Urinary bladder (tissue), 4 donors: ENCODE results near the gene TBRG4. TPM values are rescaled to one million over a fixed set of nuclear protein-coding genes. Genes with fewer than 3 reads are reported as not detected.

ENCODE experiments used
- DNase-seq: peaks from one replicate; pipeline ENCODE4 v3.0.0-alpha.2; 2015; ENCODE audit errors: extremely low spot score
- H3K27ac ChIP-seq: one replicate; pipeline ENCODE4 v1.5.1; 2013; ENCODE audit warnings: low read depth, mild to moderate bottlenecking, moderate library complexity
- H3K36me3 ChIP-seq: one replicate; pipeline ENCODE4 v1.6.1; 2013; ENCODE audit warnings: mild to moderate bottlenecking, moderate library complexity; ENCODE audit not compliant: insufficient read depth
- H3K4me1 ChIP-seq: one replicate; pipeline ENCODE4 v1.6.1; 2013; ENCODE audit warnings: mild to moderate bottlenecking, moderate library complexity; ENCODE audit not compliant: insufficient read depth
- H3K4me3 ChIP-seq: one replicate; pipeline ENCODE4 v1.5.1; 2013; ENCODE audit warnings: low read depth, low read length
- WGBS: extraction: QIAGEN DNeasy Blood & Tissue Kit; methylation state at CpG from one replicate; pipeline ENCODE4 v1.1.7; 2013; 5-methylcytosine and 5-hydroxymethylcytosine counted together
- polyA plus RNA-seq: library from polyadenylated mRNA; stranded (reverse); fragments of 200-250 nt; gene quantifications from one replicate; pipeline ENCODE4 v1.2.3, GENCODE V29; 2013
- total RNA-seq: library from RNA; depleted of rRNA; stranded (reverse); fragments of >200 nt; gene quantifications from one replicate; pipeline ENCODE4 v1.2.3, GENCODE V29; 2014
- donor health status: healthy with polysubstance abuse.
- donor health status: healthy.

TBRG4 gene
- total and polyA plus RNA-seq, 2 donors = 41.6 to 56.5 TPM

DNA sequence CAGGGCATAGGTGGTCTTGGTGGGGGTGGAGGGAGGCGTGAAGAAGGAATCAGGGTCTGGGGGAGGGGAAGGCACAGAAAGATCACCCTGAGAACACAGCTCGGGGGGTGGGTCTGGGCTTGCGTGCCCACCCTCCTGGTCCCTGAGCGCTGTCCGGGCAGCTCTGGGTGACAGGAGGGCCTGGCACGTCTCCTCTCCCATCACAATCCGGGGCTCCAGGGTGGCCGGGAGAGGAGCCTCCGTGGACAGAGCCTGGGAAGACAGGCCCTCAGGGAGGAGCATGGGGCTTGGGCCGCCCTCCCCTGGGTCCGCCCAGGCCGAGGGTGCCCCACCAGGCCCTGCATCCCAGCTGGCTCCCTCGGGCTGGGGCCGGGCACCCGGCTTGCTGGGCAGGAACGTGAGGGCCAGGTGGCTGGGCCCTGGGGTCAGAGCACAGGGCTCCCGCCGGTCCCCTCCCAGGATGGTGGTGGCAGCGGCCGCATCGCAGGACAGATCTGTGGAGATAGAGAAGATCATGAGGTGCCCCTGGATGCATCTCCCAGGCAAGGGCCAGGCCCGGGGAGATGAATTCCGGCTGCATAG is 25.8 kb downstream of the TBRG4 start:
- Histone ChIP-seq H3K27ac (no peak overlapping the region), H3K4me3 (no peak overlapping the region), H3K4me1 (no peaks in the 10 kb centered on the region), H3K36me3 (no peaks in the 10 kb centered on the region)
- no peak for DNase-seq
- WGBS = 76% methylated on average over 23 of the region's 23 CpGs

GRCh38 chr7:45084901-45085618 is 26.4 kb downstream of the TBRG4 start:
- WGBS = 67% methylated on average over 24 of the region's 24 CpGs
- Histone ChIP-seq H3K4me1 (no peaks in the 10 kb centered on the region), H3K4me3 (no peak overlapping the region), H3K27ac (no peak overlapping the region), H3K36me3 (no peaks in the 10 kb centered on the region)
- DNase-seq = no peak

GRCh38 chr7:45084336-45084735 is 27.2 kb downstream of the TBRG4 start:
- Histone ChIP-seq H3K4me3 (no peak overlapping the region), H3K27ac (no peak overlapping the region), H3K36me3 (no peaks in the 10 kb centered on the region), H3K4me1 (no peaks in the 10 kb centered on the region)
- 72% methylated on average over 5 of the region's 5 CpGs for WGBS
- DNase-seq = no peak

DNA sequence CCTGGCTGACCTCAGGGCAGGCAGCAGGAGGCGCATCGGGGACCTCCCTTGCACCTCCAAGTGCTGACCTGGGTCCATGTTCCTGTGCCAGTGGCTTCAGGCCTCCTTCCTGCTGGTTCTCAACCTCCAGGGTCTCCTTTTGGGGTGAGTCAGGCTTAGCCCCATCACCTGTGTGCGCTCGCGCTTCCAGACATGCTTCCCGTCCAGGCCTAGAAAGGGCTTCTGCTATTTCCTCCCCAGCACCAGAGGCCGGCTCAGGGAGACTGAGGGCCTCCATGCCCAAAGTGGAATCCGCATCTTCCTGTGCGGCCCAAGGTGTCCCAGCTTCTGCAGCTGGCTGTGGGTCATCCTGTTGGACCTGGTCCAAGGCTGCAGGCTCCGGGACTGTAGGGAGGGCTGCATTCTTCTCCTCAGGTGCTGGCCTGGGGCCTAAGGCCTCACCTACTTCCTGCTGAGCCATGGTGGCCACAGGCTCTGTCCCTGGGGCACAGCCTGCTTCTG is 28.6 kb downstream of the TBRG4 start:
- no peak overlapping the region for H3K27ac ChIP-seq
- 78% methylated on average over 10 of the region's 10 CpGs for WGBS

DNA sequence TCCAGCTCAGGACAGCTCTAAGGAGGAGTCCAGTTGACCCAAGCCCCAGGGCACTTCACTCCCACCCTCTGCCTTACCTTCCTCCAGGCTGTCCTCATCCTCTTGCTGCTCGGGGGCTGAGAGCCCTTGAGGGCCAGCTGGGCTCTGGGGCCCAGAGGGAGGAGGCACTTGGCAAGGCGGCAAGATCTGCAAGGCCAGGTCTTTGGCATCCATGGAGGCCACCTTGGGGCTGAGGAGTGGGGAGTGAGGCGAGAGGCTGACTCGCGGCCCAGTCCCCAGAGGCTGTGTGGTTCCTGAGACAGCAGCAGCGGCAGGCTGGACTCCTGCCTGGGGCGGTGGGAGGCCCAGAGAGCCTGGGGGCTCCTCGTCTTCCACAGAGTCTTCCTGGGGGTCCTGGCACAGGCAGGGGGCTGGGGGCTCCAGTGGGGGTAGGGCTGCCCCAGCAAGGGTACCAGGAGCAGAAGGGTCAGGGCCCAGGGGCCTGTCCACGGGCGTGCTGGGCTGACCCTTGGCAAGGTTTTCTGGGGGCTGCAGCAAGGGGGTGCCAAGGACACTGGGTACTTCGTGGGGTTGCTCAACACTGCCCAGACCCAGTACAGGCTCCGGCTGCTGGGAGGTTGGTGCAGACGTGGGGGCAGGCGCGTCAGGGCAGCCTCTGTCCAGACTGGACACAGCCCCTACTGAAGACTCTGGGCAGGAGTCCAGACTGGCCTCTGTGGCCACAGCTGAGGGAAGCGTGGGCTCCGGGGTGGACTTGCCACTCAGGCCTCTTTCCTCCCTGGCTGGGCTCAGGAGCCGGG is 29.3 kb downstream of the TBRG4 start:
- WGBS = 74% methylated on average over 18 of the region's 18 CpGs
- no peak overlapping the region for H3K4me3 ChIP-seq
- H3K36me3 ChIP-seq = no peaks in the 10 kb centered on the region
- no peak for DNase-seq
- no peaks in the 10 kb centered on the region for H3K4me1 ChIP-seq
- H3K27ac ChIP-seq = no peak overlapping the region

More for the DNA sequence above, 28.6 kb downstream of the TBRG4 start:
- no peak overlapping the region for H3K4me3 ChIP-seq
- no peak for DNase-seq
- no peaks in the 10 kb centered on the region for H3K4me1 ChIP-seq
- H3K36me3 ChIP-seq = no peaks in the 10 kb centered on the region

- WGBS = 90% methylated on average over 9 of the region's 9 CpGs
- no peak overlapping the region for H3K4me3 ChIP-seq
- DNase-seq = no peak
- no peak overlapping the region for H3K27ac ChIP-seq
- no peaks in the 10 kb centered on the region for H3K36me3 ChIP-seq
- H3K4me1 ChIP-seq = no peaks in the 10 kb centered on the region
Measured at GRCh38 chr7:45081670-45081974, 29.9 kb downstream of the TBRG4 start.

- no peak overlapping the region for H3K27ac ChIP-seq
- no peaks in the 10 kb centered on the region for H3K4me1 ChIP-seq
- no peak overlapping the region for H3K4me3 ChIP-seq
- H3K36me3 ChIP-seq = peaks cover 1% of the 10 kb centered on the region
- DNase-seq = no peak
- 90% methylated on average over 14 of the region's 14 CpGs for WGBS
Measured at GRCh38 chr7:45080958-45081669, 30.4 kb downstream of the TBRG4 start.

- no peak overlapping the region for H3K27ac ChIP-seq
- DNase-seq = no peak
- 93% methylated on average over 17 of the region's 17 CpGs for WGBS
- peaks cover 2% of the 10 kb centered on the region for H3K36me3 ChIP-seq
- no peak overlapping the region for H3K4me3 ChIP-seq
- H3K4me1 ChIP-seq = no peaks in the 10 kb centered on the region
Measured at GRCh38 chr7:45080265-45080957, 31.1 kb downstream of the TBRG4 start.

DNA sequence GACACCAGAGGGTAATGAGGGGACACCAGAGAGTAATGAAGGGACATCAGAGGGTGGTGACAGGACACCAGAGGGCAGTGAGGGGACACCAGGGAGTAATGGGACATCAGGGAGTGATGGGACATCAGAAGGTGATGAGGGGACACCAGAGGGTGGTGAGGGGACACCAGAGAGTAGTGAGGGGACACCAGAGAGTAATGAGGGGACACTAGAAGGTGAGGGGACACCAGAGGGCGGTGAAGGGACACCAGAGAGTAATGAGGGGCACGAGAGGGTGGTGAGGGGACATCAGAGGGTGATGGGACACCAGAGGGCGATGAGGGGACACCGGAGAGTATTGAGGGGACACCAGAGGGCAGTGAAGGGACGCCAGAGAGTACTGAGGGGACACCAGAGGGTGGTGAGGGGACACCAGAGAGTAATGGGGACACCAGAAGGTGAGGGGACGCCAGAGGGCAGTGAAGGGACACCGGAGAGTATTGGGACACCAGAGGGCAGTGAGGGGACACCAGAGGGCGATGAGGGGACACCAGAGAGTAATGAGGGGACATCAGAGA is 33.3 kb downstream of the TBRG4 start:
- H3K4me3 ChIP-seq = no peak overlapping the region
- no peaks in the 10 kb centered on the region for H3K4me1 ChIP-seq
- peaks cover 2% of the 10 kb centered on the region for H3K36me3 ChIP-seq
- no peak for DNase-seq
- no peak overlapping the region for H3K27ac ChIP-seq
- WGBS = 90% methylated on average over 8 of the region's 8 CpGs

DNA sequence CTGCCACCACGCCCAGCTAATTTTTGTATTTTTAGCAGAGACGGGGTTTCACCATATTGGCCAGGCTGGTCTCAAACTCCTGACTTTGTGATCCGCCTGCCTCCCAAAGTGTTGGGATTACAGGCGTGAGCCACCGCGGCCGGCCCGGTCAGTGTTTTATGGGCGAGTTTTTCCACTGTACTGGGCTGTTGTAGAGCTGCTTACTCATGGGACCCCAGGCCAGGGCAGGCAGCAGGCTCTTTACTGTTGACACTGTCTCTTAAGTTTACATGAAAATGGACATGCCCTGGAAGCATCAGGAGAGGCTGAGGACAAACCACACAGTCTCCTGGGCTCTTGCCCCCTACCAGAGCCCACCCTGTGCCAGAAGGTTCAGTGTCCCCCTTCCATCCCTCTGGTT is 33.9 kb downstream of the TBRG4 start:
- no peak for DNase-seq
- no peaks in the 10 kb centered on the region for H3K4me1 ChIP-seq
- no peak overlapping the region for H3K27ac ChIP-seq
- 85% methylated on average over 9 of the region's 9 CpGs for WGBS
- H3K4me3 ChIP-seq = no peak overlapping the region
- H3K36me3 ChIP-seq = peaks cover 2% of the 10 kb centered on the region

- Histone ChIP-seq H3K4me3 (no peak overlapping the region), H3K4me1 (no peaks in the 10 kb centered on the region), H3K36me3 (peaks cover 2% of the 10 kb centered on the region), H3K27ac (no peak overlapping the region)
- no peak for DNase-seq
- WGBS = 96% methylated on average over 5 of the region's 5 CpGs
Measured at GRCh38 chr7:45076946-45077345, 34.6 kb downstream of the TBRG4 start.

GRCh38 chr7:45075871-45076796 is 35.4 kb downstream of the TBRG4 start:
- 93% methylated on average over 35 of the region's 35 CpGs for WGBS
- Histone ChIP-seq H3K4me1 (no peaks in the 10 kb centered on the region), H3K36me3 (peaks cover 2% of the 10 kb centered on the region), H3K4me3 (no peak overlapping the region), H3K27ac (no peak overlapping the region)
- no peak for DNase-seq
